GM12801 (cell line): Measurements from ENCODE around the gene CFLAR.

ENCODE experiments used
- CTCF ChIP-seq: IDR thresholded peaks from one replicate; pipeline ENCODE4 v1.5.1; 2011; ENCODE audit warnings: control low read depth; ENCODE audit not compliant: insufficient read length; ENCODE audit errors: extremely low read depth

Gene CFLAR

GRCh38 chr2:201148434-201148990 is 32.5 kb downstream of the CFLAR start:
- TF ChIP-seq CTCF, result no peak

DNA sequence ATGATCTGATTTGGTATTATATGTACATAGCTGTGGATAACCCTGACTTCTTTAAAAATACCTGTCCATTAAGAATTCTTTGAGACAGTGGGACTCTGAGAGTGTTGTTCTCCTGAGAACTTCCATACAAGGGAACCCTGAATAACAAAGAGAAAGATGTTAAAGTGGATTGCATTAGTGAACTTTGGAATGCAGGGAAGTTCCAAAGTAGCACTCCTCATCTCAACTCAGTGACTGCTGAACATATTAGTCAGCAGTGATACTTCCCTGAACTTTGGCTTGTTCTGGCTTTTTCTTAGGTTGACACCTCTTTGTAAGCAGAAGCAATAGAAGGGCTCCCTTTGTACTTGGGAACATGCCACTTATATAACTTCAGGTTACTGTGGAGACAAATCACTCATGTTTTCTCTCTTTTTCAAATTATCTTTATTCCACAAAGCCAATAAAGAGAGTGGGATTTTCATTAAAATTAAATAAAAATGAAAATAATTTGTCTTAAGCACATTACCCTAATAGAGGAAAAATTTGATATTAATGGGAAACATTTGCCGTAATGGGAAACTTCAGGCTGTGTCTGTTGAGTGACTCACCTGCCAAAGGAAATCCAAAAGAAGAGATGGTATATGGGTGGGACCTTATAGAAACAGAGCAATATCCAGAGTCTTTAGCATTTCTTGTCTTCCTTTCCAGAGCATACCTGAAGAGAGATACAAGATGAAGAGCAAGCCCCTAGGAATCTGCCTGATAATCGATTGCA is 33.3 kb downstream of the CFLAR start:
- TF ChIP-seq CTCF, result no peak

GRCh38 chr2:201150454-201151020 is 34.6 kb downstream of the CFLAR start:
- no peak for TF ChIP-seq CTCF

GRCh38 chr2:201151127-201151981 is 35.4 kb downstream of the CFLAR start:
- TF ChIP-seq CTCF, result no peak

DNA sequence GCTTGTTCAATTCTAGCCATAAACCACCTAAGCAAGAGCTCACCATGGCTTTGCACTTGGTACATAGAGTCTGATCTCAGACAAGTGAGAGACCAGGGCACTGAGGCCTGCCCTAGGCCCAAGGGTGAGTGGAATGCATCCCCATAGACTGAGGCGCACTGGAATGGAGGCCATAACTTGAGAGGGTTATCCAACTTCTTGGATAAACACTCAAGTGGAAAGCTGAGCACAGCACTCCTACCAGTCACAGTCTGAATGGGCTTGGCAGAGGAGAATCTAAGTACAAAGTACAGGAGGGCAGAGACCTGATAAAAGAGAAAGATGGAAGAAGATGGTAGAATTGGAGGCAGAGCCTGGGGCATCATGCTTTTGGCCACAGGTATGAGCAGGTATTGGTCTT is 36.6 kb downstream of the CFLAR start:
- TF ChIP-seq CTCF, result no peak

DNA sequence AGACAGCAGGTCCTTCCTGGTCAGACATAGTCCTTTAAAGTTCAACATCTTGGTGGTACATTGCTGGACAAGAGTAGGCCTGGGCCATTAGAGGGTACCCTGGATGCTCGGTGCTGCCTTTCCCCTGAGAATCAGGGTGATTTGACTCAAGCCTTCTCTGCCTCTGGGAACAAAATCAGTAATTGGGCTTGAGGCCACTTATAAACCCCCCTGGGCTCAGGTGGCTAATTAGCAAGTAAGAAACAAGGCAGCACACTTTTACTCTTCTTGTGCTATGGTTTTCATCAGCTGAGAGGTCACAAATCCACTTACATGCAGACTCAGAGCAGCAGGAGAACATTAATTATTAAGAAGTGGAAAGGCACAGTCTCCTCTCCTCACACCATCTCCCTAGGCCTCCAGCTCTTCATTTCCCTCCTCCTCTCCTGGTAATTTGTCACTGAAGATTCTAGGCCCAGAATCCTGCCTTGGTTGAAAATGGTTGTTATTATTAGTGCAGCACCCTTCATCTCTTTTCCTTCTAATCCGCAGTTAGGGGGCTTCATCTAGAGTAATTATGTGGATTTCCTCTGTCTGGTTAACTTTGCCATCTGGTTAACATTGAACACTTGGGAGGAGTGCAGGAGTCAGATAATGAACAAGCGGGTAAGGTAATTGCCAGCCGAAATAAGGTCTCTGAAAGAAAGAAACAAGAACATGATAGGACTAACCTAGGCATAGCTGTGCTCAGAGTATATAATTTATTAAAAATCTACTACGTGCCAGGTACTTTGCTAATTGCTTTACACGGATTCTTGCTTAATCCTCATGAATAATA is 37.2 kb downstream of the CFLAR start:
- TF ChIP-seq CTCF, result no peak
